Left lobe of liver (tissue), 2 donors: ENCODE results near the gene CST8. TPM values are rescaled to one million over a fixed set of nuclear protein-coding genes. Genes with fewer than 3 reads are reported as not detected.

Source experiments
- ATAC-seq: fragments of 200-7000 bp; cut with Tn5 transposase; one replicate; pipeline ENCODE4 v1.9.1; 2020; ENCODE audit warnings: mild to moderate bottlenecking, moderate library complexity
- DNase-seq: peaks from one replicate; pipeline ENCODE4 v3.0.0-alpha.2; 2020; ENCODE audit warnings: low spot score
- total RNA-seq: library from RNA; stranded (reverse); gene quantifications from one replicate; pipeline ENCODE4 v1.2.1, GENCODE V29; 2021
- donor health status: DM: no; HTN: no; CAD: no; lungs with moderate emphysema.
- donor health status: DM: no; HTN: yes; CAD: no.

Gene CST8
- total RNA-seq, 1 donor from 2014 or later = not detected

DNA sequence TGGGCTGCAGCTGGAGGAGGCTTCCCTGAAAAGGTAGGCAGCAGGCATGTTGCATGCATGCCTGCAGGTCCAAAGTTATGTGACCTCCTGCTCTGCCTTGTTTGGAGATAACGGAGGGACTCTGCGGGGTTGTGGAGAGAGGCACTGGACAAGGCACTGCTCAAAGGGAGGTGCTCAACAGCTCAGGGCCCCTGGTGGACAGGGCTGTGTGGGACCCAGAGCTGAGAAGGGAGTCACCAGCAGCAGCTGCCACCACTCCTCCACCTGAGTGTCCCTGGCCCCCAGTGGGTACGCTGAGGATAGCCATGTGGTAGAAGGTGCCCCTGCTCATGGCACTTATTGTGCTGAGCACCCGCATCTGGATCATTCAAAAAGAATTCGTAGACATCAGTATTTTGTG, 15.5 kb upstream of the CST8 start:
- ATAC-seq (no peak), DNase-seq (no peak)

DNA sequence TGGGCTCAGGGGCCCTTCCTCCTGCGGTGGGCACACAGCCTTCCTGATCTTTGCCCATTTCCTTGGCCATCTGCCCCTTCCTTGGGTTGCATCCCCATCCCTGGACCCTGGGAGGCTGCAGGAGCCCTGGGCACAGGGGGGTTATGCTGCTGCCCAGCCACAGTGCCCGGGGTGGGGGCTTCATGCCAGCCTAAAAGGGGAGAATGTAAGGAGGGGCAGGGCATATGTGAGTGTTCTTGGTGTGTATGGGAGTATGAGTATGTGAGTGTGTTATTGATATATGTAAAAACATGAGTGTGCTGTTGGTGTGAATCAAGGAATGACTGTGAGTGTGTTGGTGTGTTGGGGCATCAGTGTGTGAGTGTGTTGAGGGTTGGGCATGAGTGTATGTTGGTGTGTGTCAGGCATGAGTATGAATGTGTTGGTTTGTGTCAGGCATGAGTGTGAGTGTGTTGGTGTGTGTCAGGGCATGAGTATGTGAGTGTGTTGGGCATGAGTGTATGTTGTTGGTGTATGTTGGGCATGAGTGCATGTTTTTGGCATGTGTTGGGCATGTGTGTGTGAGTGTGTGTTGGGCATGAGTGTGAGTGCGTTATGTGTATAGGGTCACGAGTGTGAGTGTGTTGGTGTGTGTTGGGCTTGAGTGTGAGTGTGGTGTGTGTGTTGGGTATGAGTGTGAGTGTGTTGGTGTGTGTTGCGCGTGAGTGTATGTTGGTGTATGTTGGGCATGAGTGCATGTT, 14.7 kb upstream of the CST8 start:
- ATAC-seq (no peak), DNase-seq (no peak)

DNA sequence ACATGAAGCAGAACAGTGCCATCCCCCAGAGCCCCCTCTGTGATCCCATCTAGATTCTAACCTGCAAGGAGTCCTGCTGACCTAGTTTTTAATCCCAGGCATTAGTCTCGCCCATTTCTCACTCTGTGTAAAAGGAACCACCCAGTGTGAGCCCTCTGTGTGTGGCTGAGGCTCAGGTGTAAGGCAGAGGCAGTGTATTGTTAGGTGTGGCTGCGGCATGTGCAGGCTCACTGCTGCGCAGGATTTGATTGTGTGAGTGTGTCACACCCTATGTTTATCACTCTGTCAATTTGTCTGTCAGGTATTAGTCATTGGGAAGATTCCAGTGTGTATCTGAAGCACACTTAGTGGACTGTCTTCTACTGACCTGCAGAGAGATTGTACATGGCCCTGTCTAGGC, 13.7 kb upstream of the CST8 start:
- DNase-seq (no peak), ATAC-seq (no peak)

DNA sequence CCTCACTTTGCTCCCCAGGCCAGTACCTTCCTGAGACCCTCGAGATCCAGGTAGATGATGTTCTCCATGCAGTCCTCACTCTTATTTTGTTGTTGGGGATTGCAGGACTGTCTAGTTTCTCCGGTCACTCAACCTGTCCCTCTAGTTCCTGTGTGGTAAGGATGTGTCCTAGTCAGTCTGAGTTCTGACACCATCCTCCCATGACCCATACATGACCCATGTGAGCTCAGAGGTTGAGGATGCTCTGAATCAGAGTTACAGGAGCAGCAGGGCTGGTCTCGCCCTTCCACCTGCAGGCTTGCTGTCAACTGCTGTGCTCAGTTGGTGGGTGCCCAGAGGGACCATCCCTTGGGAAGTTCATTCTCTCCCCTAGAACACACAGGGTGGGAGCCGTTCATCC, 11.9 kb upstream of the CST8 start:
- no peak for DNase-seq
- ATAC-seq = no peak

DNA sequence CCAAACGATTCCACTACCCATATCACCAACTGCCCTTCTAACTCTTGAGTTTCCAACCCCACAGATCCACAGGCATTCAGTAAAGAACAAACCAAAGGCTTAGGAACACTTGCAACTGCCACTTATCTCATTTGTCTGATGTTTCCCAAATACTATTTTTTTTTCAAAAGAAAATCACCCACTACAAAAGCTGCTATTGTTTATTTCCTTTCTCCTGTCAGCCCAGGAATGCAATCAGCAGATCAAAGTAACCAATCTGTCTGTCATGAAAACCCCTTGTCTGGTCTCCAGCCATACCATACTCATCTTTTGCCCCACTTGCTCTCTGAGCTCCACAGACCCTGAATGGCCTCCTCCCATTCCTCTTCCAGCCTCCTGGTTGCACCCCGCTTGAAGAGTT, 8.8 kb upstream of the CST8 start:
- DNase-seq = no peak
- ATAC-seq = no peak

DNA sequence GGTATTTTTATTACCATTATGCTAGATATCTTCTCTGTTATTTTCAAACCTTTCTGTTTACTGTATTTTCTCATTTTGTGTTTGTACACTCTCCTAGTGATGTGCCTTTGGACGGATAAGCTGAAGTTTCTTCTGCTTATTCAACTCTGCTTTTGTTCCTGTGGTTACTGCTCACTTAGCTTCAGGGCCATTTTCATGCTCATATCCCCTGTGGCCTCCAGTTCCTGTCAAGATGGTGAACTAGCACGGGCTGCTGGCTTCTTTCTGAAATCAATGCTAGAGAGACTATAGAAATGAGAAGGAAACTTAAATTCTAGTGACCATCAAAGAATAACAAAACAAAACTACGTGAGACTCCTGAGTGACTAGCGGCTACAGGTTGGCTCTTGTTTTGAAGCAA, 6.8 kb upstream of the CST8 start:
- no peak for ATAC-seq
- no peak for DNase-seq

DNA sequence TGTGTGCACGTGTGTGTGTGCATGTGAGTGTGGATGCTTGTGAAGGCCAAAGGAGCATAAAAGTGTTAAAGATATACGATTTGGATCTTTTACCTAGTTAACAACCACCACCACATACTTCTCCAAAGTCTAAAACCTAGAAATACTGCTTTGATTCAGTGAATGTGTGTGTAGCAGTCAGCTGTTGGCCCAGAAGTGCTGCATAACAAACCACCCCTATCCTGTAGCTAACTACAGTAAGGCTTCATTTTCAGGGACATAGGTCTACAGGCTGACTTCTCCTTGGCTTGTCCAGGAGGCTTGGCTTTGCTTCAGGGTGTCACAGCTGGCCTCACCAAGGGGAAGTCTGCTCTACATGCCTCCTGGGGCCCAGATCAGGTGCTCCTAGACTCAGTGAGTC, 2.4 kb upstream of the CST8 start:
- DNase-seq (no peak), ATAC-seq (no peak)

DNA sequence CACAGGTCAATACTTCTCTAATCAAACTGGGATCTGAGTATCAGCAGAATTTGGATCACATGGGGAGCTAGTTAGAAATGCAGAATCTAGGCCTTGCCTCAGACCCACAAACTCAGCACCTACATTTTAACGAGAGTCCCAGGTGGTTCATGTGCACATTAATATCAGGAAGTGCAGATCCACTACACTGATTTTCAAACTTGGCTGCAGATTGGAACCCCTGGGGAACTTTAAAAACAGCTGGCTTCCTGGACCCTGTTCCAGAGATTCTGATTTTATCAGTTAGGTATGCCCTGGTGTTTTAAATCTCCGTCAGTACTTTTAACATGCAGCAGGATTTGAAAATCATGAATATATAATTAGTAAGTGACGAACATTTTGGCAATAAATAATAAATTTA, 1.9 kb upstream of the CST8 start:
- DNase-seq = no peak
- no peak for ATAC-seq

- ATAC-seq (no peak), DNase-seq (no peak)
Observed at GRCh38 chr20:23492292-23492691, 1.4 kb downstream of the CST8 start.

DNA sequence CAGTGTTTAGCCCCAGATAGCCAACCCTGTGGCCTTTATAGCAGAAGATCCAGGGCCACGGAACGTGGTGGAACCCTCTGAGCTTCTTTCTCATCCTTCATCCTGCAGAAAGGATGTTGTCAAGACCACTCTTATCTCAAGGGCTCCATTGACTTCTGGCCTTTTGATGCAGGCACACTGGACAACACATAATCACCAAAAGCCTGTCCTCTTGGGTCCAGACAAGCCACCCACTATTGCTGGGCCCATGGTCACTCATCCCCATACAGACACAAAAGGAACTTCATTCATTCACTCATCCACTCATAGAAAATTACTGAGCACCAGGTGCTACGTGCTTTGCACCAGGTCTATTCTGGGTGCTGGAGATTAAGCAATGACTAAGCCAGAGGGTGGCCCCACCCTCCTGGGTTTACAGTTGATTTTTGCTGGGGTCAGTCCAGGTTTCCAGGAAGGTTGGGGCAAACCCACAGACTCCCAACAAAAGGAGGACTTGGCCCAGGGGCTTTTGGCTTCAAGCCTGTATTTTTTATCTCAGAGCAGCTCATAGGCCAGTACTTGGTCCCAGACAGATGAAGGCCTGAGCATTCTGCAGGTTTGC, 2.4 kb downstream of the CST8 start:
- DNase-seq (no peak), ATAC-seq (no peak)

GRCh38 chr20:23497536-23497935, 6.6 kb downstream of the CST8 start:
- DNase-seq (no peak), ATAC-seq (no peak)

GRCh38 chr20:23501926-23502325, 11.0 kb downstream of the CST8 start:
- DNase-seq (no peak), ATAC-seq (no peak)

DNA sequence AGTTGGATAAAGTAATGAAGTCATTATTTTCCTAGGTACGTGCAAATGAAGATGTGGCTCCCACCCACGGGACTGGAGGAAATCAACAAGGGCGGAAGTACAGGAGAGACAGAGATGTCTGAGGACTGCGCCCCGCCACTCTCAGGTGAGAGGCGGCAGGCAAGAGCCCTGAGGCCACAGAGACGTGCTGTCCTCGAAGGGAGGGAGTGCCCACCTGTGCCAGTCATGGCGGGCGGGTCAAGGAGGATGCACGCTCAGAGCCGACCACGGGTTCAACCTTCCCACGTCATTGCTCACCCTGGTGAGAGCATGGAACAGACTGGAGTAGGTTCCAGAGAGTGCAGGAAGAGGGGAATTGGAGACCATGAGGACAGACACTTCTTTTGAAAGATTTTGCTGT, 12.7 kb downstream of the CST8 start:
- DNase-seq = no peak
- no peak for ATAC-seq

- ATAC-seq (no peak), DNase-seq (no peak)
Observed at GRCh38 chr20:23507346-23507745, 16.4 kb downstream of the CST8 start.

- no peak for DNase-seq
- no peak for ATAC-seq
Observed at GRCh38 chr20:23508449-23509229, 17.7 kb downstream of the CST8 start.

- ATAC-seq (no peak), DNase-seq (no peak)
Observed at GRCh38 chr20:23509247-23509913, 18.5 kb downstream of the CST8 start.

DNA sequence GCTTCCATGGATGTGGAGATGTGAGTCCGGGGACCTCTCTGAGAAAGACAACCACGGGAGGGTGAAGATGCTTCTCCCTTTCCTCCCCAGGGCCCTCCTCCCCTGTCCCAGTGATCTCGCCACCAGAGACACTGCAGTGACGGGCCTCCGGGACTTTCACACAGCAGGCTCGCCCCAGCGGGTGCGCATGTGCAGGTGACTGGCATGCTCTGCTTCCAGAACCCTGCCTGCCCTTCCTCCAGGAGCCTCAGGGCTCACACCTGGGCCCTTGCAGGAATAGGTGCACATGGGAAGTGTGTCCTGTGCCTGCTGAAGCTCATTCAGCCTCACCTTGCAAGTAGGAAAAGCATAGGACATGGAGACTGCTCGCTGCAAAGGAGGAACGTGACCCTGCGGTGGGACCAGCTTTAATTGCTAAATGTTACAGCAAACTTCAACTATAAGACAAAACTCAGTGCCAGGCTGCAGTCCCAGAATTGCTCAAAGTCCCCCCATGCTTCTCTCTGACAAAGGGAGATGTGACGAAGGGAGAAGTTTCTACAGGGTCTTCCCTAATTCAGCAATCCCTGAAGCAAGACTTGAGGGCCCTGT, 19.2 kb downstream of the CST8 start:
- ATAC-seq (no peak), DNase-seq (no peak)

- DNase-seq = no peak
- ATAC-seq = no peak
Observed at GRCh38 chr20:23513164-23513563, 22.2 kb downstream of the CST8 start.

GRCh38 chr20:23514848-23515247, 23.9 kb downstream of the CST8 start:
- no peak for ATAC-seq
- no peak for DNase-seq

- DNase-seq (no peak), ATAC-seq (no peak)
Observed at GRCh38 chr20:23515250-23515939, 24.5 kb downstream of the CST8 start.

GRCh38 chr20:23517719-23518118, 26.8 kb downstream of the CST8 start:
- ATAC-seq = no peak
- DNase-seq = no peak
